Right lobe of liver (tissue), 6 donors: Measurements from ENCODE around the gene GCLC. TPM values are rescaled to one million over a fixed set of nuclear protein-coding genes. Genes with fewer than 3 reads are reported as not detected.

Experiments
- ATAC-seq, 4 donors: fragments of 200-7000 bp; cut with Tn5 transposase; one replicate each; pipeline ENCODE4 v1.9.1; 2020; ENCODE audit warnings: mild to moderate bottlenecking in 4 of 4, moderate library complexity in 4 of 4
- DNase-seq, 3 donors: peaks; one replicate each; pipeline ENCODE4 v3.0.0-alpha.2; 2020
- H3K27ac ChIP-seq, 3 donors: fragments of 200-600 bp; one replicate each; pipeline ENCODE4 v1.8.0; 2022
- H3K27me3 ChIP-seq, 2 donors: fragments of 200-600 bp; one replicate each; pipeline ENCODE4 v1.8.0; 2022
- H3K36me3 ChIP-seq, 4 donors: fragments of 200-600 bp; sonication (generic) in 1 of 4; one replicate each; pipeline versions ENCODE4 v1.5.1 to v1.8.0; 2017 to 2022; ENCODE audit warnings: control low read depth in 1 of 4
- H3K4me1 ChIP-seq, 4 donors: fragments of 200-600 bp; sonication (generic) in 1 of 4; one replicate each; pipeline versions ENCODE4 v1.5.1 to v1.8.0; 2017 to 2022; ENCODE audit warnings: control low read depth in 1 of 4
- H3K4me3 ChIP-seq, 3 donors: fragments of 200-600 bp; one replicate each; pipeline ENCODE4 v1.8.0; 2022
- H3K9me3 ChIP-seq, 4 donors: fragments of 200-600 bp; sonication (generic) in 1 of 4; one replicate each; pipeline versions ENCODE4 v1.5.1 to v1.8.0; 2017 to 2022; ENCODE audit warnings: control low read depth in 1 of 4
- POLR2A ChIP-seq: fragments of 450-650 bp; IDR thresholded peaks from one replicate; pipeline ENCODE4 v1.6.1; 2017; ENCODE audit warnings: antibody characterized with exemption, mild to moderate bottlenecking
- WGBS: methylation state at CpG from one replicate; pipeline ENCODE4 v1.1.6; 2018; ENCODE audit warnings: low coverage, low lambda C conversion rate; ENCODE audit not compliant: insufficient coverage; ENCODE audit errors: missing lambda C conversion rate; 5-methylcytosine and 5-hydroxymethylcytosine counted together
- intact Hi-C, 2 donors: fragments of 100-400 bp; cut with DNase I; formaldehyde crosslinking; loops; one replicate each; pipeline versions ENCODE4 v1.11.2 to v1.14.1; 2022
- total RNA-seq, 6 experiments: library from RNA; depleted of rRNA in 2 of 6; stranded (reverse); fragments of >200 nt in 2 of 6; fragmentation: NEBNext Ultra II Directional in 3 of 6; extraction: Animal tissue kit (Norgen Biotek cat#: 25700) in 3 of 6; gene quantifications; one replicate each; pipeline versions ENCODE4 v1.1.0 to v1.2.4, GENCODE V29; 2016 to 2023
- TF ChIP-seq, protein P1 (sequence below), 4 donors: fragments of 200-600 bp in 3 of 4; fragments of 450-650 bp in 1 of 4; IDR thresholded peaks; one replicate each; pipeline versions ENCODE4 v1.5.1 to v1.8.0; 2016 to 2022; ENCODE audit warnings: antibody characterized with exemption in 4 of 4, mild to moderate bottlenecking in 2 of 4
- donor health status: DM: no; HTN: yes; CAD: no.
- donor health status: DM: no; HTN: no; CAD: no.
- donor health status: DM: no; HTN: no; CAD: no.
- donor health status: DM: no; HTN: yes; CAD: no.
- donor health status: DM: no; HTN: yes; CAD: no.

Gene GCLC
- total RNA-seq, 6 experiments from 2014 or later, result 56.8 to 140 (median 103) TPM

DNA sequence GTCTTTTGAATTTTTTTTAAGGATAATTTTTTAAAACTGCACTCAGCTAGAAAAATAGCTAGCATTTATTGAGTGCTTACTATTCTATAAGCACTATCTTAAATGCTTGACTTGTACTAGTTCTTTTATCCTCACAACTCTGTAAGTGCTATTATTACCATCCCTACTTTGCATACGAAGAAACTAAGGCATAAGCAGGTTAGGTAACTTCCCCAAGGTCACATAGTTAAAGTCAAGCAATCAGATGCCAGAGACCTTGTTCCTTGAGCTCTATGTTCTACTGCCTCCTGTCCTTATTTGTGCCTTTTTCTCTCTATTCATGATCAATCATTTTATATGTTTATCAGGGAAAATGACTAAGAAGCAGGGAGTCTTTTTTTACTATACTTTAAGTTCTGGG, 65.0 kb downstream of the GCLC start:
- Histone ChIP-seq H3K27me3 (no peaks in the 10 kb centered on the region), H3K27ac (no peak overlapping the region), H3K36me3 (no peaks in the 10 kb centered on the region), H3K4me3 (no peak overlapping the region), H3K9me3 (no peaks in the 10 kb centered on the region), H3K4me1 (peaks cover 0 to 6% (median 3%) of the 10 kb centered on the region in 4 donors)
- no peak for DNase-seq
- intact Hi-C loops, result loop anchor here in 1 of 2 donors (5.0 kb wide), 1 partner anchor 308 kb away; no protein-coding TSS in a partner anchor
- WGBS, result 63% methylated on average over 1 of the region's 1 CpG
- TF ChIP-seq POLR2A, result no peak
- TF ChIP-seq, protein P1, sequence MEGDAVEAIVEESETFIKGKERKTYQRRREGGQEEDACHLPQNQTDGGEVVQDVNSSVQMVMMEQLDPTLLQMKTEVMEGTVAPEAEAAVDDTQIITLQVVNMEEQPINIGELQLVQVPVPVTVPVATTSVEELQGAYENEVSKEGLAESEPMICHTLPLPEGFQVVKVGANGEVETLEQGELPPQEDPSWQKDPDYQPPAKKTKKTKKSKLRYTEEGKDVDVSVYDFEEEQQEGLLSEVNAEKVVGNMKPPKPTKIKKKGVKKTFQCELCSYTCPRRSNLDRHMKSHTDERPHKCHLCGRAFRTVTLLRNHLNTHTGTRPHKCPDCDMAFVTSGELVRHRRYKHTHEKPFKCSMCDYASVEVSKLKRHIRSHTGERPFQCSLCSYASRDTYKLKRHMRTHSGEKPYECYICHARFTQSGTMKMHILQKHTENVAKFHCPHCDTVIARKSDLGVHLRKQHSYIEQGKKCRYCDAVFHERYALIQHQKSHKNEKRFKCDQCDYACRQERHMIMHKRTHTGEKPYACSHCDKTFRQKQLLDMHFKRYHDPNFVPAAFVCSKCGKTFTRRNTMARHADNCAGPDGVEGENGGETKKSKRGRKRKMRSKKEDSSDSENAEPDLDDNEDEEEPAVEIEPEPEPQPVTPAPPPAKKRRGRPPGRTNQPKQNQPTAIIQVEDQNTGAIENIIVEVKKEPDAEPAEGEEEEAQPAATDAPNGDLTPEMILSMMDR (IDR thresholded peaks at IDR 0.05), result no peak
- ATAC-seq, result no peak

GRCh38 chr6:53476964-53477363, 67.9 kb downstream of the GCLC start:
- no peaks in the 10 kb centered on the region for H3K36me3 ChIP-seq
- TF ChIP-seq POLR2A, result no peak
- TF ChIP-seq, protein P1 (IDR thresholded peaks at IDR 0.05), result no peak
- no peaks in the 10 kb centered on the region for H3K27me3 ChIP-seq
- DNase-seq, result no peak
- H3K4me1 ChIP-seq, result no peaks in the 10 kb centered on the region
- intact Hi-C loops, result no loop called here
- no peak for ATAC-seq
- no peak overlapping the region for H3K4me3 ChIP-seq
- 100% methylated on average over 1 of the region's 1 CpG for WGBS
- H3K9me3 ChIP-seq, result no peaks in the 10 kb centered on the region
- no peak overlapping the region for H3K27ac ChIP-seq

GRCh38 chr6:53474010-53474409, 70.9 kb downstream of the GCLC start:
- ATAC-seq (no peak), DNase-seq (no peak)
- intact Hi-C loops, result no loop called here
- H3K36me3 ChIP-seq, result no peaks in the 10 kb centered on the region
- no peaks in the 10 kb centered on the region for H3K9me3 ChIP-seq
- no peak for TF ChIP-seq POLR2A
- TF ChIP-seq, protein P1 (IDR thresholded peaks at IDR 0.05), result no peak
- H3K4me1 ChIP-seq, result peaks cover 0 to 15% (median 6%) of the 10 kb centered on the region in 4 donors
- no peak overlapping the region for H3K4me3 ChIP-seq
- H3K27ac ChIP-seq, result no peak overlapping the region
- H3K27me3 ChIP-seq, result no peaks in the 10 kb centered on the region
- WGBS, result 79% methylated on average over 2 of the region's 2 CpGs

GRCh38 chr6:53469163-53469562, 75.7 kb downstream of the GCLC start:
- peaks cover 0 to 40% (median 19%) of the 10 kb centered on the region in 4 donors for H3K4me1 ChIP-seq
- WGBS, result 28% methylated on average over 1 of the region's 1 CpG
- no peaks in the 10 kb centered on the region for H3K27me3 ChIP-seq
- ATAC-seq (no peak), DNase-seq (no peak)
- TF ChIP-seq, protein P1 (IDR thresholded peaks at IDR 0.05), result no peak
- no peak for TF ChIP-seq POLR2A
- H3K4me3 ChIP-seq, result no peak overlapping the region
- no peaks in the 10 kb centered on the region for H3K36me3 ChIP-seq
- intact Hi-C loops, result no loop called here
- H3K27ac ChIP-seq, result peak overlapping the region in 1 of 3 donors; percentile 2
- H3K9me3 ChIP-seq, result no peaks in the 10 kb centered on the region

- no peak for ATAC-seq
- no peaks in the 10 kb centered on the region for H3K9me3 ChIP-seq
- no peak for DNase-seq
- no peak overlapping the region for H3K4me3 ChIP-seq
- intact Hi-C loops, result no loop called here
- no peak for TF ChIP-seq POLR2A
- TF ChIP-seq, protein P1 (IDR thresholded peaks at IDR 0.05), result no peak
- no peaks in the 10 kb centered on the region for H3K27me3 ChIP-seq
- no peaks in the 10 kb centered on the region for H3K36me3 ChIP-seq
- H3K27ac ChIP-seq, result peak overlapping the region in 2 of 3 donors; percentile 84 to 91
- WGBS, result 27% methylated on average over 1 of the region's 1 CpG
- H3K4me1 ChIP-seq, result peaks cover 0 to 45% (median 20%) of the 10 kb centered on the region in 4 donors
These were observed 78.6 kb downstream of the GCLC start for GRCh38 chr6:53466257-53466656.
